H1 (cell line): ENCODE results near the gene GMCL1. TPM values are rescaled to one million over a fixed set of nuclear protein-coding genes. Genes with fewer than 3 reads are reported as not detected.

Experiments used
- CBX5 ChIP-seq: fragments of 300-800, 300-1000 bp; sonication (generic); IDR thresholded peaks from 2 replicates; pipeline ENCODE4 v1.7.1; 2016; ENCODE audit warnings: antibody characterized with exemption, low read length, low read depth
- CREB1 ChIP-seq: IDR thresholded peaks from 2 replicates; pipeline ENCODE4 v1.6.1; 2012; ENCODE audit warnings: inconsistent platforms
- KDM5A ChIP-seq: fragments of 200-600 bp; IDR thresholded peaks from 2 replicates; pipeline ENCODE4 v1.7.1; 2012; ENCODE audit warnings: mild to moderate bottlenecking, low read length, inconsistent platforms, mixed read lengths
- POU5F1 ChIP-seq: IDR thresholded peaks from 2 replicates; pipeline ENCODE4 v1.6.1; 2011; ENCODE audit warnings: low read depth, mild to moderate bottlenecking, low read length, moderate library complexity
- SIN3A ChIP-seq, 2 experiments: IDR thresholded peaks in 1 of 2; conservative IDR thresholded peaks in 1 of 2; 2 replicates each; pipeline ENCODE4 v1.6.1; 2011 to 2012; ENCODE audit warnings: low read length in 2 of 2, improper control_type of control experiment in 1 of 2, low read depth in 1 of 2, mild to moderate bottlenecking in 1 of 2
- polyA plus RNA-seq, 7 experiments: library from polyadenylated mRNA; depleted of rRNA in 3 of 7; stranded (reverse) in 5 of 7; unstranded in 2 of 7; fragments of >200 nt in 5 of 7; fragments of 200-250 nt in 2 of 7; gene quantifications; 1 replicate in 5 of 7; 2 replicates in 1 of 7; 4 replicates in 1 of 7; pipeline versions ENCODE4 v1.2.1 to v1.2.3, GENCODE V29; 2011 to 2013; ENCODE audit warnings: missing spikeins in 2 of 7, mixed read lengths in 2 of 7
- total RNA-seq: library from RNA; stranded (reverse); fragmentation: NEBNext Ultra II Directional; extraction: Animal tissue kit (Norgen Biotek cat#: 25700); gene quantifications from 2 replicates; pipeline ENCODE4 v1.2.1, GENCODE V29; 2021
- TF ChIP-seq, protein P1 (sequence below): IDR thresholded peaks from 2 replicates; pipeline ENCODE4 v1.6.1; 2011; ENCODE audit warnings: low read length, improper control_type of control experiment

The GMCL1 gene
- total and polyA plus RNA-seq, 2 of the 8 experiments (the other 6 are each of a cell fraction or from before 2014, with no cell fraction given): 6.5 to 21.9 TPM

DNA sequence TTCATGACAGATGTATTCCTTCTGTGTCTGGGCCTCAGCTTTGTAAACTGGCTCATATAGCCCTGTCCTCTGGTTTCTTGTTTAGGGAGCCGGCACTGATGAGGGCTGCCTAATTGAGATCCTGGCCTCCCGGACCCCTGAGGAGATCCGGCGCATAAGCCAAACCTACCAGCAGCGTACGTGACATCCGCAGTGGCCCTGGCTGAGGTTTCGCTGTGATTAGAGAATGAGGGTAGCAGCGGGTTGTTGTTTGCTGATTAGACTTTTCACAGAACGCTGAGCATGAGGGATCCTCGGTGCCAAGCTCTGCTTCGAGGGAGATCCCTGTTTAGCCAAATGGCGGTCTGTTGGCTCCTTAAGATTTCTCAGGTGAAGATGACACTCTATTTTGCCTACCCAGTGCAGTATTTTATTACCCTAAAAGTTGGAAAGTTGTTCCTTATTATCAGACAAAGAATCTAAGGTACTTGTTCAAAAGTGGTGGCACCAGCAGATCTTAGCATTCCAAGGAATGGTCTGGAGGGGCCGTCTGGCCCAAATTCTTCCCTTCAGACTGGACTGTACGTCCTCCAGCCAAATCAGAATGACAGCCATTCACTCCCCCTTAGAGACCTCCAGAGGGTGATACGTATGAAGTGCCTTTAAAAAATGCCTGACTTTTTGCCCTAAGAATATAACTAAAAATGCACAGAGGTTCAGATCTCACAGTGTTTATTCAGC is 21.5 kb upstream of the GMCL1 start (continued):
- TF ChIP-seq SIN3A (conservative IDR thresholded peaks at IDR 0.05 in 1 of 2, IDR thresholded peaks at IDR 0.05 in 1 of 2; ENCODE audit: low read depth in 1 of 2, low read length in 2 of 2) (no peak), KDM5A (no peak), CREB1 (no peak), POU5F1 (no peak), CBX5 (no peak)
- TF ChIP-seq, protein P1, sequence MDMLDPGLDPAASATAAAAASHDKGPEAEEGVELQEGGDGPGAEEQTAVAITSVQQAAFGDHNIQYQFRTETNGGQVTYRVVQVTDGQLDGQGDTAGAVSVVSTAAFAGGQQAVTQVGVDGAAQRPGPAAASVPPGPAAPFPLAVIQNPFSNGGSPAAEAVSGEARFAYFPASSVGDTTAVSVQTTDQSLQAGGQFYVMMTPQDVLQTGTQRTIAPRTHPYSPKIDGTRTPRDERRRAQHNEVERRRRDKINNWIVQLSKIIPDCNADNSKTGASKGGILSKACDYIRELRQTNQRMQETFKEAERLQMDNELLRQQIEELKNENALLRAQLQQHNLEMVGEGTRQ: no peak
